Measurements from ENCODE around the gene SSBP2.
"Not testable (repeated sequence)": the region's sequence is repeated elsewhere in the genome, so short reads cannot be mapped to it uniquely, and the experiment has no call there.

The SSBP2 gene

DNA sequence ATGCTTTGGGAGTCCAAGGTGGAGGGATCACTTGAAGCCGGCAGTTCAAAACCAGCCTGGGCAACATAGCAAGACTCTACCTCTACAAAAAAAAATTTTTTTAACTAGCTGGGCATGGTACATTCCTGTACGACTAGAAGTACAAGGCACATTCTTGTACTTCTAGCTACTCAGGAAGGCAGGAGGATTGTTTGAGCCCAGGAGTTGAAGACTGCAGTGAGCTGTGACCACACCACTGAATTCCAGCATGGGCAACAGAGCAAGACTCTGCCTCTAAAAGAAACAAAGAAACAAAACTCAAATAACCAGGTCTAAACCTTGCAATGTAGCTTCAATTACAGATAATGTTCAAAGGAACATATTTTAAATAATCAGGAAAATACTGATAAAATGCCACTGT lies 56.2 kb downstream of the SSBP2 start:
- TF ChIP-seq, protein P1, sequence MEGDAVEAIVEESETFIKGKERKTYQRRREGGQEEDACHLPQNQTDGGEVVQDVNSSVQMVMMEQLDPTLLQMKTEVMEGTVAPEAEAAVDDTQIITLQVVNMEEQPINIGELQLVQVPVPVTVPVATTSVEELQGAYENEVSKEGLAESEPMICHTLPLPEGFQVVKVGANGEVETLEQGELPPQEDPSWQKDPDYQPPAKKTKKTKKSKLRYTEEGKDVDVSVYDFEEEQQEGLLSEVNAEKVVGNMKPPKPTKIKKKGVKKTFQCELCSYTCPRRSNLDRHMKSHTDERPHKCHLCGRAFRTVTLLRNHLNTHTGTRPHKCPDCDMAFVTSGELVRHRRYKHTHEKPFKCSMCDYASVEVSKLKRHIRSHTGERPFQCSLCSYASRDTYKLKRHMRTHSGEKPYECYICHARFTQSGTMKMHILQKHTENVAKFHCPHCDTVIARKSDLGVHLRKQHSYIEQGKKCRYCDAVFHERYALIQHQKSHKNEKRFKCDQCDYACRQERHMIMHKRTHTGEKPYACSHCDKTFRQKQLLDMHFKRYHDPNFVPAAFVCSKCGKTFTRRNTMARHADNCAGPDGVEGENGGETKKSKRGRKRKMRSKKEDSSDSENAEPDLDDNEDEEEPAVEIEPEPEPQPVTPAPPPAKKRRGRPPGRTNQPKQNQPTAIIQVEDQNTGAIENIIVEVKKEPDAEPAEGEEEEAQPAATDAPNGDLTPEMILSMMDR (conservative IDR thresholded peaks at IDR 0.05; ENCODE audit: low read depth, low read length) = no peak
- no peak overlapping the region for H3K4me3 ChIP-seq (ENCODE audit: low read length)
- no peak for DNase-seq (ENCODE audit: low read depth)

DNA sequence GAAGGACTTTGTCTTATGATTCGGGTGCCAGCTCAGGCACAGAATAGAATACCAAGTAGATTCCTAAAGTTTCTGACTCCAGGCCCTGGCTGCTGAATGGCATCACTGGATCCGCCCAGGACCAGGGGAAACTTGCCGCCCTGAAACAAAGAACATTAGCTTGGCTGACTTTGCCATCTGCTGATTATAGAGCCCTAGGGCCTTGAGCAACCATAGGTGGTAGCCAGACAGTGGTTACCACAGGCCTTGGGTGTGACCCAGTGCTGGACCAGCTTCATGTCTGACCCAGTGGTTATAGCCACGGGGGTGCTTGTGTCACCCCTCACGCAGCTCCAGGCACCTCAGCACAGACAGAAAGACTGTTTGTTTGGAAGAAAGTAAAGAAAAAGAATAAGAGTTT lies 62.7 kb downstream of the SSBP2 start:
- no peak overlapping the region for H3K4me3 ChIP-seq (ENCODE audit: low read length)
- TF ChIP-seq, protein P1 (conservative IDR thresholded peaks at IDR 0.05; ENCODE audit: low read depth, low read length) = no peak
- no peak for DNase-seq (ENCODE audit: low read depth)

DNA sequence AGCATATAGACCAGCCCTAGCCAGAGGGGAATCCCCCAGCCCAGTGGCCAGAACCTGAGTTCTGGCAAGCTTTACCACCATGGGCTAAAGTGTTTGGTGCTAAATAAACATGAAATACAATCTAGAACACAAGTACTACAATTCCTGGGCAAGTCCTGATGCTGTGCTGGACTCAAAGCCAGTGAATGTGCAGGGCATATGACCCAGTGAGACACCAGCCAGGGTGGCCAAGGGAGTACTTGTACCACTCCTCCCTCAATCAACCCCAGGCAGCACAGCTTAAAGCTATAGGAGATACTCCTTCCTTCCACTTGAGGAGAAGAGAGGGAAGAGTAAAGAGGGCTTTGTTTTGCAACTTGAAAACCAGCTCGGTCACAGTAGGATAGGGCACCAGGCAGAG lies 63.6 kb downstream of the SSBP2 start:
- TF ChIP-seq, protein P1 (conservative IDR thresholded peaks at IDR 0.05; ENCODE audit: low read depth, low read length) = no peak
- no peak overlapping the region for H3K4me3 ChIP-seq (ENCODE audit: low read length)
- no peak for DNase-seq (ENCODE audit: low read depth)

DNA sequence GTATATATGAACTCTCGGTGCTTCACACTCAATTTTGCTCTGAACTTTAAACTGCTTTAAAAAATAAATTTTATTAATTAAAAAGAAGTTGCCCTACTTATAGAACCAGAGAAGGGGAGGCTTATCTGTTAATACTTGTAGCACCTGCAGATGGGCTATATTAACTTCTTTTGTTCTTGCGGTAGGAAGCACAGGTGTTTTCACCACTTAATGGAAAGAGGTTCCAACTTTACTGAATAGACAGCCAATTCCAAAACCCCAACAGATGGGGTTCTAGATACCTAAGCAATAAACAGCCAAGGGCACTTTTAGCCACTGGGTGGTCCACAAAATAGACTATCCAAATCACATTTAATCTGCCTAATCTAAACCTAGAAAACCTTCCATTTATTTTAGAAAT lies 65.4 kb downstream of the SSBP2 start:
- H3K4me3 ChIP-seq (ENCODE audit: low read length) = no peak overlapping the region
- TF ChIP-seq, protein P1 (conservative IDR thresholded peaks at IDR 0.05; ENCODE audit: low read depth, low read length) = no peak

DNA sequence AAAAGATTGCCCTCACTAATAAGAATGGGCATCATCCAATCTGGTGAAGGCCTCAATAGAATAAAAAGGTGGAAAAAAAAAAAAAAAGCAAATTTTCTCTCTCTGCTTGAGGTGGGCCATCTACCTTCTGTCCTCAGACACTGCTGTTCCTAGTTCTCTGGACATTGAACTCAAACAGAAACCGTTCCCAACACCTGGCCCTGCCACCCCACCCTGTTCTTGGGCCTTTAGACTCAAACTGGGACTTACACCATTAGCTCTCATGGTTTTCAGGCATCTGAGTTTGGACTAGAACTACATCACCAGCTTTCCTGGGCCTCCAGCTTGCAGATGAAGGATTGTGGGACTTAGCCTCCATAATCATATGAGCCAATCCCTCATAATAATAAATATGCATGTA lies 71.0 kb downstream of the SSBP2 start:
- TF ChIP-seq, protein P1 (conservative IDR thresholded peaks at IDR 0.05; ENCODE audit: low read depth, low read length) = no peak
- no peak overlapping the region for H3K4me3 ChIP-seq (ENCODE audit: low read length)
- no peak for DNase-seq (ENCODE audit: low read depth)

More for the DNA sequence above, 65.4 kb downstream of the SSBP2 start:
- no peak for DNase-seq (ENCODE audit: low read depth)

DNA sequence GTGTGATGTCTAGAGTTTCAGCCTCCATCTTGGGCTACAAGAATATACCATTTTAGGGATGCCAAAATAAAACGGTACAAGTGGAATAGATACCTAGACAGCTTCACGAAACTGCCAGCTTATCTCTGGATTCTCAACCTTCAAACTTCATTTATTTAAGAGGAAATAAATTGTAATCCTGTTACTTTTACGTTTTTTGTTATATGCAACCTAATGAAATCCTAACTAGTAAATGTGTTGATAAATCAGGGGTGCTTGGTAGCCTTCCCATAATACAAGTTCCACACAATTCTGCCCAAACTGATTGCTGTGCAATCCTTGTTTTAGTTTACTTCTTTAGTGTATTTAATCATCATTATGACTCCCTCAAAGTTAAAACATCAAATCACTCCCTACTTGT lies 75.5 kb downstream of the SSBP2 start:
- DNase-seq (ENCODE audit: low read depth) = no peak
- no peak overlapping the region for H3K4me3 ChIP-seq (ENCODE audit: low read length)
- TF ChIP-seq, protein P1 (conservative IDR thresholded peaks at IDR 0.05; ENCODE audit: low read depth, low read length) = no peak

DNA sequence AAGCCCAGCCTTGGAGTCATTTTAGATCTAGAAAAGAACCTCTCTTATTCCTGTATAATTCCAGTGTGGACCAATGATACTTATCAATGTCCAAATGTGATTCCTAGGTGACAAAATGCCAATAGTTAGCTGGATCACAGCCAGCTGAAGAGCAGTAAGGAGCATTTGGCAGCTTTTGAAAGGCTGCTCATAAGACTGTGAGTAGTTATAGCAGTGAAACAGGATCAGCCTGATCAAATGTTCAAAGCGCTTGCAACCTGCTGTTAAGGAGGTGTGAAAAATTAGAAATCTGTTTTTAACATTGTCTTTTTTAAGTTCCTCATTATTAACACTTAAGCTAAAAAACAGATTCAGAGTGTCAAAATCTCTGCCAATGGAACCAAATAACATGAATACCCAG lies 85.1 kb downstream of the SSBP2 start:
- TF ChIP-seq, protein P1 (conservative IDR thresholded peaks at IDR 0.05; ENCODE audit: low read depth, low read length) = no peak
- no peak overlapping the region for H3K4me3 ChIP-seq (ENCODE audit: low read length)
- no peak for DNase-seq (ENCODE audit: low read depth)

DNA sequence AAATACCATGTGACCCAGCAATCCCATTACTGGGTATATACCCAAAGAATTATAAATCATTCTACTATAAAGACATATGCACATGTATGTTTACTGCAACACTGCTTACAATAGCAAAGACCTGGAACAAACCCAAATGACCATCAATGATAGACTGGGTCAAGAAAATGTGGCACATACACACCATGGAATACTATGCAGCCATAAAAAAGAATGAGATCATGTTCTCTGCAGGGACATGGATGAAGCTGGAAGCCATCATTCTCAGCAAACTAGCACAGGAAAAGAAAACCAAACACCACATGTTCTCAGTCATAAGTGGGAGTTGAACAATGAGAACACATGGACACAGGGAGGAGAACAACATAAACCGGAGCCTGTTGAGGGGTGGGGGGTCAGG lies 90.3 kb downstream of the SSBP2 start:
- not testable (repeated sequence) for DNase-seq (ENCODE audit: low read depth); H3K4me3 ChIP-seq (ENCODE audit: low read length)
